OCI-LY3 (cell line): ENCODE results near the gene SNAP91.
"Not testable (repeated sequence)": the region's sequence is repeated elsewhere in the genome, so short reads cannot be mapped to it uniquely, and the experiment has no call there.

Source experiments
- H2AFZ ChIP-seq: fragments of 200-600, 300-600 bp; shearing (Covaris generic); 2 replicates; pipeline ENCODE4 v1.6.0; 2014; ENCODE audit warnings: antibody characterized with exemption, low read depth, low read length
- H3K27ac ChIP-seq: fragments of 200-600, 300-600 bp; sonication (generic); 2 replicates; pipeline ENCODE4 v1.5.1; 2014; ENCODE audit warnings: mild to moderate bottlenecking, low read length, moderate library complexity, mixed read lengths
- H3K27me3 ChIP-seq: fragments of 200-600, 300-600 bp; sonication (generic); 2 replicates; pipeline ENCODE4 v1.6.1; 2014; ENCODE audit warnings: low read depth, low read length, mixed read lengths
- H3K36me3 ChIP-seq: fragments of 200-600, 300-600 bp; sonication (generic); replicated peaks from 2 replicates; pipeline ENCODE3; 2014; ENCODE audit warnings: low read depth, low read length, mixed read lengths
- H3K4me1 ChIP-seq: fragments of 300-600, 200-600 bp; sonication (generic); 2 replicates; pipeline ENCODE4 v1.6.1; 2014; ENCODE audit warnings: low read length, mixed read lengths
- H3K4me2 ChIP-seq: fragments of 200-600, 300-600 bp; sonication (generic); 2 replicates; pipeline ENCODE4 v1.6.1; 2014; ENCODE audit warnings: low read length, mixed read lengths
- H3K4me3 ChIP-seq: fragments of 300-600, 200-600 bp; sonication (generic); 2 replicates; pipeline ENCODE4 v1.5.1; 2014; ENCODE audit warnings: antibody characterized with exemption, mild to moderate bottlenecking, low read length, moderate library complexity
- H3K79me2 ChIP-seq: fragments of 300-600, 200-600 bp; shearing (Covaris generic); 2 replicates; pipeline ENCODE4 v1.6.1; 2014; ENCODE audit warnings: mild to moderate bottlenecking, low read length, mixed read lengths
- H3K9ac ChIP-seq: fragments of 300-600, 200-600 bp; shearing (Covaris generic); 2 replicates; pipeline ENCODE4 v1.6.0; 2014; ENCODE audit warnings: mild to moderate bottlenecking, low read length, moderate library complexity
- H3K9me3 ChIP-seq: fragments of 200-600, 300-600 bp; shearing (Covaris generic); 2 replicates; pipeline ENCODE4 v1.6.1; 2014; ENCODE audit warnings: low read length, mixed read lengths; ENCODE audit not compliant: insufficient read depth
- H4K20me1 ChIP-seq: fragments of 200-600, 300-600 bp; sonication (generic); 2 replicates; pipeline ENCODE4 v1.6.1; 2016; ENCODE audit warnings: low read length, mixed read lengths; ENCODE audit not compliant: insufficient read depth
- CTCF ChIP-seq: fragments of 200-600, 300-600 bp; sonication (generic); IDR thresholded peaks from 2 replicates; pipeline ENCODE4 v1.5.1; 2014; ENCODE audit warnings: antibody characterized with exemption, low read length, low read depth
- EZH2phosphoT487 ChIP-seq: fragments of 200-600 bp; shearing (Covaris generic); IDR thresholded peaks from 2 replicates; pipeline ENCODE4 v1.6.1; 2018; ENCODE audit warnings: antibody characterized with exemption, mixed run types, low read depth

The SNAP91 gene

DNA sequence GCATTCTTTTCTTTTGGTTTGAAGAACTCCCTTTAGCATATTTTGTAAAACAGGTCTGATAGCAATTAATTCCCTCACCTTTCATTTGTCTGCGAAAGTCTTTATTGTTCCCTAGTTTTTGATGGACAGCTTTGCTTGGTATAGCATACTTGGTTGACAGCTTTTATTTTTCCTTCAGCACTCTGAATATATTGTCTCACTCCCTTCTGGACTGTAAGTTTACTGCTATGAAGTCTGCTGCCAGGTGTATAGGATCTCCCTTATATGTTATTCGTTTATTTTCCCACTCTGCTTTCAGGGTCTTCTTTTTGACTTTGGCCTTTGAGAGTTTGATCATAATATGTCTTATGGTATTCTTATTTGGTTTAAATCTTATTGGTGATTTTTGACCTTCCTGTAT, 47.7 kb upstream of the SNAP91 start:
- Histone ChIP-seq H3K4me2 (no peak overlapping the region), H3K4me3 (no peak overlapping the region), H3K4me1 (no peaks in the 10 kb centered on the region), H3K36me3 (no peaks in the 10 kb centered on the region), H2AFZ (no peak overlapping the region), H3K9ac (no peak overlapping the region), H3K79me2 (no peaks in the 10 kb centered on the region), H3K9me3 (peaks cover 37% of the 10 kb centered on the region), H3K27me3 (no peaks in the 10 kb centered on the region), H4K20me1 (no peaks in the 10 kb centered on the region), H3K27ac (no peak overlapping the region)
- TF ChIP-seq EZH2phosphoT487, result no peak
- TF ChIP-seq CTCF, result no peak

DNA sequence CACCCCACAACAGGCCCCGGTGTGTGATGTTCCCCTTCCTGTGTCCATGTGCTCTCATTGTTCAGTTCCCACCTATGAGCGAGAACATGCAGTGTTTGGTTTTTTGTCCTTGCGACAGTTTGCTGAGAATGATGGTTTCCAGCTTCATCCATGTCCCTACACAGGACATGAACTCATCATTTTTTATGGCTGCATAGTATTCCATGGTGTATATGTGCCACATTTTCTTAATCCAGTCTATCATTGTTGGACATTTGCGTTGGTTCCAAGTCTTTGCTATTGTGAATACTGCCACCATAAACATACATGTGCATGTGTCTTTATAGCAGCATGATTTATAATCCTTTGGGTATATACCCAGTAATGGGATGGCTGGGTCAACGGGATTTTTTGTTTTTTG, 43.5 kb upstream of the SNAP91 start:
- H4K20me1 ChIP-seq, result not testable (repeated sequence)

GRCh38 chr6:83741089-83741488, 32.2 kb upstream of the SNAP91 start:
- H3K27me3 ChIP-seq, result no peaks in the 10 kb centered on the region
- H2AFZ ChIP-seq, result no peak overlapping the region
- H3K4me2 ChIP-seq, result no peak overlapping the region
- H3K27ac ChIP-seq, result no peak overlapping the region
- H3K4me3 ChIP-seq, result no peak overlapping the region
- no peak overlapping the region for H3K9ac ChIP-seq
- no peaks in the 10 kb centered on the region for H3K9me3 ChIP-seq
- no peaks in the 10 kb centered on the region for H3K79me2 ChIP-seq
- H3K4me1 ChIP-seq, result no peaks in the 10 kb centered on the region
- no peaks in the 10 kb centered on the region for H3K36me3 ChIP-seq
- H4K20me1 ChIP-seq, result no peaks in the 10 kb centered on the region
- no peak for TF ChIP-seq CTCF

More for the DNA sequence above, 43.5 kb upstream of the SNAP91 start:
- not testable (repeated sequence) for H3K36me3 ChIP-seq, H3K4me3 ChIP-seq, H3K79me2 ChIP-seq, H3K4me1 ChIP-seq, H3K27me3 ChIP-seq, H3K4me2 ChIP-seq, H3K27ac ChIP-seq, H3K9ac ChIP-seq, H2AFZ ChIP-seq
- peaks cover 32% of the 10 kb centered on the region; the same call in 1 of the 2 replicates for H3K9me3 ChIP-seq

DNA sequence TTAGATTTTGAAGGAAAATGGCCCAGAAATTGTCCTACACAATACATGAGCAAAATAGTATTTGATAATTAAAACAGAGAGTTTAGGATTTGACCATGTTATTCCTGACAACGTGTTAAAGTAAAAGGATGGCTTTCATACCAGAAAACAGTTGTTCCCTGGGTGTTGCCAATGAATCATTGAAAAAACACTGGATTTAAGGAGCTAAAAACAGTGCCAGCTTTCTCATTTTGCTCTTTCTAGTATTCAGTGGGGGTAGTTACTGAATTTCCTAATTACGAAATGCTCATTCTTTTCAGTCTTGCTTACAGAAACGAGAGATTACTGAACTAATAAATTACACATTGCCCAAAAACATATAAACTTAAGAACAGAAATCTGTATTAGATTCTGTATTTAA, 26.6 kb upstream of the SNAP91 start:
- no peak overlapping the region for H3K4me3 ChIP-seq
- no peaks in the 10 kb centered on the region for H4K20me1 ChIP-seq
- no peaks in the 10 kb centered on the region for H3K4me1 ChIP-seq
- H2AFZ ChIP-seq, result no peak overlapping the region
- H3K79me2 ChIP-seq, result no peaks in the 10 kb centered on the region
- no peak overlapping the region for H3K27ac ChIP-seq
- H3K27me3 ChIP-seq, result no peaks in the 10 kb centered on the region
- H3K36me3 ChIP-seq, result no peaks in the 10 kb centered on the region
- no peak overlapping the region for H3K4me2 ChIP-seq
- H3K9me3 ChIP-seq, result no peaks in the 10 kb centered on the region
- no peak for TF ChIP-seq EZH2phosphoT487
- no peak for TF ChIP-seq CTCF
- H3K9ac ChIP-seq, result no peak overlapping the region

DNA sequence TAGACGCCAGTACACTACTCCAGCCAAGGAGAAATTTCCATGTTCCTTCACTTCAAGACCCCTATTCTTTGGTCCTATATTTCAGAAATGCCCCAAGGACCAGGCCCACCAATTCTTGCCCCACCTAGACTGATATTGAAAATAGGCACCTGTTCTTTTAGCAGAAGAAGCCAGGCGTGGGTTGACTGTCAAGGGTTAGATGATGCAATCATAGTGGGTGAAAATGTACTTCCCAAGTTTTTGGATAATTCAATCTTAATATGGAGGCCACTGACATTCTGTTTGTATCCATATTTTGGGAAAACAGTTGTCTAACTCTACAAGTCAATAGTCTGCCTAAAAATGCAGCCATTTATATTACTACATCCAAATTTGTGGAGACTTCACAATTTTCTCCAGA, 21.0 kb upstream of the SNAP91 start:
- no peak overlapping the region for H2AFZ ChIP-seq
- H3K36me3 ChIP-seq, result no peaks in the 10 kb centered on the region
- no peak overlapping the region for H3K4me3 ChIP-seq
- H3K4me1 ChIP-seq, result peaks cover 7% of the 10 kb centered on the region
- no peaks in the 10 kb centered on the region for H3K9me3 ChIP-seq
- no peaks in the 10 kb centered on the region for H4K20me1 ChIP-seq
- TF ChIP-seq CTCF (no peak), EZH2phosphoT487 (no peak)
- H3K4me2 ChIP-seq, result no peak overlapping the region
- H3K9ac ChIP-seq, result no peak overlapping the region
- no peaks in the 10 kb centered on the region for H3K79me2 ChIP-seq
- H3K27me3 ChIP-seq, result no peaks in the 10 kb centered on the region
- H3K27ac ChIP-seq, result no peak overlapping the region
